EH (cell line): ENCODE results near the gene TNP2.
A peak's percentile ranks its signal among the peaks of the same experiment; 100 is the strongest.
"Not testable (repeated sequence)": the region's sequence is repeated elsewhere in the genome, so short reads cannot be mapped to it uniquely, and the experiment has no call there.

Experiments used
- DNase-seq: peaks from one replicate; pipeline ENCODE4 v3.0.0-alpha.2; 2015; ENCODE audit warnings: low read depth

Gene TNP2

GRCh38 chr16:11300560-11300892, 31.4 kb upstream of the TNP2 start:
- no peak for DNase-seq

- no peak for DNase-seq
These were observed 30.9 kb upstream of the TNP2 start for GRCh38 chr16:11299865-11300559.

GRCh38 chr16:11298950-11299547, 29.9 kb upstream of the TNP2 start:
- not testable (repeated sequence) for DNase-seq

- DNase-seq: no peak
These were observed 29.2 kb upstream of the TNP2 start for GRCh38 chr16:11298143-11298900.

GRCh38 chr16:11297492-11298142, 28.5 kb upstream of the TNP2 start:
- peak; percentile 63 for DNase-seq

- no peak for DNase-seq
These were observed 27.8 kb upstream of the TNP2 start for GRCh38 chr16:11296706-11297491.

- no peak for DNase-seq
These were observed 27.2 kb upstream of the TNP2 start for GRCh38 chr16:11296351-11296705.

- no peak for DNase-seq
These were observed 26.5 kb upstream of the TNP2 start for GRCh38 chr16:11295672-11296071.

- no peak for DNase-seq
These were observed 23.1 kb upstream of the TNP2 start for GRCh38 chr16:11292076-11292748.

- no peak for DNase-seq
These were observed 22.1 kb upstream of the TNP2 start for GRCh38 chr16:11291091-11291703.

- no peak for DNase-seq
These were observed 21.2 kb upstream of the TNP2 start for GRCh38 chr16:11290102-11290893.

GRCh38 chr16:11289696-11290095, 20.6 kb upstream of the TNP2 start:
- DNase-seq: not testable (repeated sequence)

GRCh38 chr16:11289202-11289601, 20.1 kb upstream of the TNP2 start:
- DNase-seq: no peak

- DNase-seq: no peak
These were observed 16.7 kb upstream of the TNP2 start for GRCh38 chr16:11285842-11286241.

GRCh38 chr16:11283820-11284248, 14.7 kb upstream of the TNP2 start:
- DNase-seq: peak; percentile 40

- no peak for DNase-seq
These were observed 11.7 kb upstream of the TNP2 start, which contains the start of gene PRM1 for GRCh38 chr16:11280616-11281522. TSS of gene PRM1 (minus strand) at chr16:11281330. CDS start at chr16:11281238, 92 bp downstream.

GRCh38 chr16:11278681-11279628, 9.8 kb upstream of the TNP2 start:
- no peak for DNase-seq
